ENCODE data around the gene TIAM1.

DNA sequence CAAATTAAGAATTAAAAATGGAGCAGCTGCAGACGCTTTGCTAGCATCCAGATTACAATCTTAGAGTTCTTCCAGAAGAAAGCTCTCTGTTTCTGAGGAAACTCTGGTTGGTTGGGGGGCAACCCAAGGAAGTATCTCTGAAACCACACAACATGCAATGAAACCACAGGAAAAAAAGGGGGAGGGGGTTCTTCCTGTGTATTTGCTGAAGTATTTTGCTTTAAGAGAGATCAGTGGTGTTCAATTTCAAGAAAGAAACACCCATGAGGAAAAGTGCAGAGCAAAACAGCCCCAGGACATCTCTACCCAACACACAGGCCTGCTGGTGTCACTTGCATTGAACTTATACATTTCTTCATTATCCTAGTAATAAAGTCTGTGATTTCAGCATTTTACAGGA is 19.7 kb upstream of the TIAM1 start:
- TF ChIP-seq, protein P1, sequence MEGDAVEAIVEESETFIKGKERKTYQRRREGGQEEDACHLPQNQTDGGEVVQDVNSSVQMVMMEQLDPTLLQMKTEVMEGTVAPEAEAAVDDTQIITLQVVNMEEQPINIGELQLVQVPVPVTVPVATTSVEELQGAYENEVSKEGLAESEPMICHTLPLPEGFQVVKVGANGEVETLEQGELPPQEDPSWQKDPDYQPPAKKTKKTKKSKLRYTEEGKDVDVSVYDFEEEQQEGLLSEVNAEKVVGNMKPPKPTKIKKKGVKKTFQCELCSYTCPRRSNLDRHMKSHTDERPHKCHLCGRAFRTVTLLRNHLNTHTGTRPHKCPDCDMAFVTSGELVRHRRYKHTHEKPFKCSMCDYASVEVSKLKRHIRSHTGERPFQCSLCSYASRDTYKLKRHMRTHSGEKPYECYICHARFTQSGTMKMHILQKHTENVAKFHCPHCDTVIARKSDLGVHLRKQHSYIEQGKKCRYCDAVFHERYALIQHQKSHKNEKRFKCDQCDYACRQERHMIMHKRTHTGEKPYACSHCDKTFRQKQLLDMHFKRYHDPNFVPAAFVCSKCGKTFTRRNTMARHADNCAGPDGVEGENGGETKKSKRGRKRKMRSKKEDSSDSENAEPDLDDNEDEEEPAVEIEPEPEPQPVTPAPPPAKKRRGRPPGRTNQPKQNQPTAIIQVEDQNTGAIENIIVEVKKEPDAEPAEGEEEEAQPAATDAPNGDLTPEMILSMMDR (IDR thresholded peaks at IDR 0.05): no peak
- no peak for TF ChIP-seq ZFX (IDR thresholded peaks at IDR 0.05; ENCODE audit: borderline replicate concordance)
